Colonic mucosa (tissue), 4 donors: ENCODE measurements around the gene L3MBTL2. TPM values are rescaled to one million over a fixed set of nuclear protein-coding genes. Genes with fewer than 3 reads are reported as not detected.

Experiments
- DNase-seq: peaks from one replicate; pipeline ENCODE4 v3.0.0-alpha.2; 2020
- H3K27ac ChIP-seq: fragments of 200-600 bp; one replicate; pipeline ENCODE4 v1.8.0; 2021
- H3K27me3 ChIP-seq: fragments of 200-600 bp; one replicate; pipeline ENCODE4 v1.8.0; 2021
- H3K36me3 ChIP-seq: fragments of 200-600 bp; one replicate; pipeline ENCODE4 v1.8.0; 2021
- H3K4me1 ChIP-seq: fragments of 200-600 bp; one replicate; pipeline ENCODE4 v1.8.0; 2021; ENCODE audit warnings: mild to moderate bottlenecking
- H3K4me3 ChIP-seq: fragments of 200-600 bp; one replicate; pipeline ENCODE4 v1.8.0; 2021
- H3K9ac ChIP-seq, 2 donors: one replicate each; pipeline ENCODE4 v1.7.0; 2013; ENCODE audit warnings: control low read depth in 2 of 2, low read depth in 2 of 2, low read length in 2 of 2
- H3K9me3 ChIP-seq: fragments of 200-600 bp; one replicate; pipeline ENCODE4 v1.8.0; 2021
- intact Hi-C: fragments of 100-400 bp; cut with DNase I; formaldehyde crosslinking; loops from one replicate; pipeline ENCODE4 v1.14.1; 2022
- total RNA-seq, 2 donors: library from RNA; stranded (reverse); fragmentation: NEBNext Ultra II Directional in 1 of 2; extraction: Animal tissue kit (Norgen Biotek cat#: 25700) in 1 of 2; gene quantifications; one replicate each; pipeline ENCODE4 v1.2.1, GENCODE V29; 2021
- TF ChIP-seq, protein P1 (sequence below): fragments of 200-600 bp; IDR thresholded peaks from one replicate; pipeline ENCODE4 v1.8.0; 2022; ENCODE audit warnings: antibody characterized with exemption, mild to moderate bottlenecking
- donor health status: healthy.
- donor health status: DM: no; HTN: no; CAD: no.
- donor health status: DM: no; HTN: no; CAD: no.

The L3MBTL2 gene
- total RNA-seq = 10 to 100 TPM; 13.2 to 27.9 TPM

DNA sequence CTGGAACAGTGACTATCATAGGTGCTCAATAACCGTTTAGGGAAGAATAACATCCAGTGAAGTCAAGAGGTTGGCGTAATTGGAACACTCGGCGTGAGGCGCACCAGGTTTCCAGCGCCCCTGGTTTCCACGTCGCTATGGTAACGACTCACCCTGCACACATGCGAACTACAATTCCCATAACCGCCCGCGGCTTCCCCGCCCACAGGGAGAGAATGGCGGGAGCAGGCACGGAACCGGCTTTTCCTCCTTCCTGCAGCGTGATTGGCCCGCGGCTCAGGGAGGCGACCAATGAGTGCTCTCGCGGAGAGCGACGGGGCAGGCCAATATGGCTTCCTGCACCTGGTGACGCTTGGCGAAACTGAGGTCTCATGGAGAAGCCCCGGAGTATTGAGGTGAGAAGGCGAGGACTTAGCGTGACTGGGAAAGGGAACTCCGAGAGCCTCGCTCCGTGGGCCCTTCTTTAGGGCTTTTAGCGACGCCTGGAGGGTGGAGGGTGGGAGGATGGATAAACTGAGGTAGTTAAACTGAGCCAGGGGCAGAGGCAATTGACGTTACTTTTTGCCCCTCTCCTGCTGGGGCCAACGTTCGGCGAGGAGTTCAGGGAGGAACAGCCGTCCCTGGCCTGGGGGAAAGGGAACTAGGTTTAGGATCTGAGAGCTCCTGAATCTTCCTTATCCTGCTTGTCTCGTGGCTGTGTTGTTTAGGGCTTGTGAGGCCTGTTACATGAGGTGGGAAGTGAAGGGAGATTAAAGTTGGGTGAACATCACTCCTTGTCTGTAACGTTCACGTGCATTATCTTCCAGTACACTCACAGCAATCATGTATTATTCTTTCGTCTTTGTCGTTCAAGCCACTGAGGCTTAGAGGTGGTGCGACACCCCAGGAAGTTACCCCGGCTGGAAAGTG lies at the start of gene L3MBTL2:
L3MBTL2 (plus strand) TSS at position 321 of the 909 bp plus-strand sequence; CDS start at position 372, 51 bp downstream.
- intact Hi-C loops = no loop called here
- Histone ChIP-seq H3K27ac (peak within 1 kb of the TSS; percentile 68), H3K4me3 (peak within 1 kb of the TSS; percentile 90)

DNA sequence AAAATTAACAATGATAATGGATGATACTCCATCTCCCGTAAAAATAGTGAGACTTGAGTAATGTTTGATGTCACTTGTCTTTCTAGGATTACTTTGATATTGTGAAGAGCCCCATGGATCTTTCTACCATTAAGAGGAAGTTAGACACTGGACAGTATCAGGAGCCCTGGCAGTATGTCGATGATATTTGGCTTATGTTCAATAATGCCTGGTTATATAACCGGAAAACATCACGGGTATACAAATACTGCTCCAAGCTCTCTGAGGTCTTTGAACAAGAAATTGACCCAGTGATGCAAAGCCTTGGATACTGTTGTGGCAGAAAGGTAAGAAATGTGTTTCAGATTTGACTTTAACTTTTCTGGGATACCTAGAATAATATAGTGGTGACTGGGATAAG lies 48.0 kb upstream of the L3MBTL2 start:
- intact Hi-C loops = no loop called here

More for the DNA sequence above, at the start of gene L3MBTL2:
- Histone ChIP-seq H3K4me1 (peaks cover 7% of the 10 kb centered on the region), H3K9ac (peak within 1 kb of the TSS; percentile 69 to 74), H3K9me3 (no peaks in the 10 kb centered on the region), H3K27me3 (no peaks in the 10 kb centered on the region), H3K36me3 (no peaks in the 10 kb centered on the region)
- TF ChIP-seq, protein P1, sequence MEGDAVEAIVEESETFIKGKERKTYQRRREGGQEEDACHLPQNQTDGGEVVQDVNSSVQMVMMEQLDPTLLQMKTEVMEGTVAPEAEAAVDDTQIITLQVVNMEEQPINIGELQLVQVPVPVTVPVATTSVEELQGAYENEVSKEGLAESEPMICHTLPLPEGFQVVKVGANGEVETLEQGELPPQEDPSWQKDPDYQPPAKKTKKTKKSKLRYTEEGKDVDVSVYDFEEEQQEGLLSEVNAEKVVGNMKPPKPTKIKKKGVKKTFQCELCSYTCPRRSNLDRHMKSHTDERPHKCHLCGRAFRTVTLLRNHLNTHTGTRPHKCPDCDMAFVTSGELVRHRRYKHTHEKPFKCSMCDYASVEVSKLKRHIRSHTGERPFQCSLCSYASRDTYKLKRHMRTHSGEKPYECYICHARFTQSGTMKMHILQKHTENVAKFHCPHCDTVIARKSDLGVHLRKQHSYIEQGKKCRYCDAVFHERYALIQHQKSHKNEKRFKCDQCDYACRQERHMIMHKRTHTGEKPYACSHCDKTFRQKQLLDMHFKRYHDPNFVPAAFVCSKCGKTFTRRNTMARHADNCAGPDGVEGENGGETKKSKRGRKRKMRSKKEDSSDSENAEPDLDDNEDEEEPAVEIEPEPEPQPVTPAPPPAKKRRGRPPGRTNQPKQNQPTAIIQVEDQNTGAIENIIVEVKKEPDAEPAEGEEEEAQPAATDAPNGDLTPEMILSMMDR = no peak
- DNase-seq = peak; percentile 99

DNA sequence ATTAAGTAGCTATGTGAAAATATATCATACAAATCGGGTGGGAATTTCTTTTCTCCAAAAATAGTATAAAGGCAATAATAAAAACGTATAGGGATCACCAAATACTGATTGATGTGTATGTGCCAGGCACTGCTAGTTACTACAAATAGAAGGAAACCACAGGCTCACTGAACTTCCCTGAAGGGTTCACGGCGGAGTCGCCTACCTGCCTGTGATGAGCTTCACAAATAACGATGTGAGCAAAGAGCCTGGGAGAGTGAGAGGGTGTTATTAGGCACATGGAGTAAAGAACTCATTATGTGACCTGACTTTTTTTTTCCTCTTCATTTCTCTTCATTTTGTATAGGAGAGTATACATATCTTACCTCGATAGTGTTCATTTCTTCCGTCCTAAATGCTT lies 36.0 kb upstream of the L3MBTL2 start:
- intact Hi-C loops = no loop called here
- TF ChIP-seq, protein P1 = no peak
- DNase-seq = no peak
- no peak overlapping the region for H3K27ac ChIP-seq
- H3K27me3 ChIP-seq = no peaks in the 10 kb centered on the region
- H3K9ac ChIP-seq = no peak overlapping the region
- no peaks in the 10 kb centered on the region for H3K9me3 ChIP-seq
- H3K4me3 ChIP-seq = no peak overlapping the region
- peaks cover 41% of the 10 kb centered on the region for H3K36me3 ChIP-seq
- H3K4me1 ChIP-seq = no peaks in the 10 kb centered on the region

More for the DNA sequence above, 48.0 kb upstream of the L3MBTL2 start:
- no peaks in the 10 kb centered on the region for H3K27me3 ChIP-seq
- TF ChIP-seq, protein P1 = no peak
- no peak overlapping the region for H3K27ac ChIP-seq
- H3K9me3 ChIP-seq = no peaks in the 10 kb centered on the region
- H3K36me3 ChIP-seq = peaks cover 59% of the 10 kb centered on the region
- H3K4me1 ChIP-seq = no peaks in the 10 kb centered on the region
- no peak overlapping the region for H3K4me3 ChIP-seq
- DNase-seq = no peak
- no peak overlapping the region for H3K9ac ChIP-seq

DNA sequence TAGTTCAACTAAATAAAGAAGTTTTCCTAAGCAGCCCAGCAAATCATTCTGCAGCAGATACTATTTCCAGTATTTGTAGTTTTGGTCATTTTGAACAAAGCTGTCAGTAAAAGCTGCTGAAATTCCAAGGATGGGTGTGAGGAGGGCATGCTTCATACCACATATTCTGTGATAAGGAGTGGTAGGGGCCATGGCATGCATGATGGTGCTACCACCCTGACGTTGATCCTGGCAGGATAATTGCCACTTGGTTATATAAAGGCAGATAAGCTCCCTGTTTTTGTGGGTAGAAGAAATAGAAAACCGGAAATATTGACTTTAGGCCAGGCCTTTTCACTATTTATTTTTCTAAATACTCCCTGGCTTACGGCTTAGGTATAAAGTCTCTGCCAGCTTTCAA lies 33.1 kb upstream of the L3MBTL2 start:
- no peak overlapping the region for H3K4me3 ChIP-seq
- no peak overlapping the region for H3K9ac ChIP-seq
- TF ChIP-seq, protein P1 = no peak
- intact Hi-C loops = no loop called here
- H3K4me1 ChIP-seq = no peaks in the 10 kb centered on the region
- no peaks in the 10 kb centered on the region for H3K27me3 ChIP-seq
- H3K27ac ChIP-seq = no peak overlapping the region
- no peak for DNase-seq
- no peaks in the 10 kb centered on the region for H3K9me3 ChIP-seq
- H3K36me3 ChIP-seq = peaks cover 41% of the 10 kb centered on the region

DNA sequence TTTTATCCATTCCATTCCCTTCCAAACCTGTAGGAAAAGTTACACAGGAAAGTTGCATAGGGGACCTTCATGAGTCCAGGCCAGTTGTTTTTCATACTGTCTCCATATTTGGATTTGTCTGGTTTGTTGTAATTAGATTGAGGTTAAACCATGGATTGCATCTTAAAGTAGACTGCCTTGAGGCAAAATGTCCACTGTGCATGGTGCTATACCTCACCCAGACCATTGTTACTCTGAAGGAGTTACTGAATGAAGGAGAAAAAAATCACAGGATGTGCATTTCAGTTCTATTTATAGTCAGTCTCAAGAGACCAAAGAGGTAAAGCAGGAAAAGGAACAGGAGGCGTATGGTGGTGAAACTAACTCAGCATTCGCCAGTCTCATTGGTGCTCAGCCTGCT lies 29.6 kb upstream of the L3MBTL2 start:
- no peaks in the 10 kb centered on the region for H3K9me3 ChIP-seq
- peaks cover 37% of the 10 kb centered on the region for H3K36me3 ChIP-seq
- no peaks in the 10 kb centered on the region for H3K27me3 ChIP-seq
- no peak overlapping the region for H3K27ac ChIP-seq
- no peak overlapping the region for H3K9ac ChIP-seq
- H3K4me3 ChIP-seq = no peak overlapping the region
- H3K4me1 ChIP-seq = no peaks in the 10 kb centered on the region
- TF ChIP-seq, protein P1 = no peak
- intact Hi-C loops = loop anchor here (5.0 kb wide), 1 partner anchor 43 kb away; no protein-coding TSS in a partner anchor
- no peak for DNase-seq
